Naive thymus-derived CD4-positive, alpha-beta T cell (primary cell): Measurements from ENCODE around the gene FES. TPM values are rescaled to one million over a fixed set of nuclear protein-coding genes. Genes with fewer than 3 reads are reported as not detected.
A peak's percentile ranks its signal among the peaks of the same experiment; 100 is the strongest.

Source experiments
- ATAC-seq: fragments of 150-1000 bp; cut with Tn5 transposase; 2 replicates; pipeline ENCODE4 v1.10.0; 2021; ENCODE audit warnings: mild to moderate bottlenecking, moderate library complexity
- CTCF ChIA-PET: fragments of 350-600 bp; sonication (Branson Sonifier 250); formaldehyde crosslinking; loops from one replicate; lab custom pipeline; 2021; ENCODE audit warnings: antibody characterized with exemption; lab: Charles Lee
- POLR2A ChIA-PET: fragments of 350-600 bp; sonication (Branson Sonifier 250); formaldehyde crosslinking; loops from one replicate; lab custom pipeline; 2021; ENCODE audit warnings: antibody characterized with exemption, inconsistent platforms; lab: Charles Lee
- DNase-seq, 9 donors: peaks; one replicate each; pipeline versions ENCODE4 v3.0.0 to v3.0.0-alpha.2; 2020 to 2022; ENCODE audit warnings: mixed read lengths in 1 of 9
- H3K27ac ChIP-seq: one replicate; pipeline ENCODE4 v1.7.0; 2013; ENCODE audit warnings: mild to moderate bottlenecking, low read depth, low read length, moderate library complexity
- H3K27me3 ChIP-seq, 2 donors: one replicate each; pipeline ENCODE4 v1.7.0; 2013; ENCODE audit warnings: low read length in 2 of 2, mild to moderate bottlenecking in 2 of 2, moderate library complexity in 2 of 2; ENCODE audit not compliant: control insufficient read depth in 2 of 2, insufficient read depth in 2 of 2
- H3K36me3 ChIP-seq, 3 experiments: 1 replicate in 2 of 3; 2 replicates in 1 of 3; pipeline ENCODE4 v1.7.0; 2013; ENCODE audit warnings: low read length in 3 of 3, mild to moderate bottlenecking in 3 of 3, moderate library complexity in 1 of 3; ENCODE audit not compliant: insufficient read depth in 3 of 3, control insufficient read depth in 2 of 3
- H3K4me1 ChIP-seq, 2 donors: one replicate each; pipeline ENCODE4 v1.7.0; 2013; ENCODE audit warnings: low read length in 2 of 2, mild to moderate bottlenecking in 2 of 2, moderate library complexity in 1 of 2; ENCODE audit not compliant: control insufficient read depth in 2 of 2, insufficient read depth in 2 of 2
- H3K4me3 ChIP-seq: 2 replicates; pipeline ENCODE4 v1.7.0; 2013; ENCODE audit warnings: mild to moderate bottlenecking, low read length
- H3K9me3 ChIP-seq, 3 experiments: 1 replicate in 2 of 3; 2 replicates in 1 of 3; pipeline ENCODE4 v1.7.0; 2013; ENCODE audit warnings: low read length in 3 of 3; ENCODE audit not compliant: control insufficient read depth in 2 of 3
- H3K27ac Mint-ChIP-seq, 9 donors: one replicate each; pipeline ENCODE4 v1.8.0; 2020 to 2022; ENCODE audit warnings: mixed read lengths in 9 of 9, mild to moderate bottlenecking in 8 of 9, moderate library complexity in 5 of 9, inconsistent platforms in 2 of 9
- H3K27me3 Mint-ChIP-seq, 5 donors: one replicate each; pipeline ENCODE4 v1.8.0; 2021 to 2022; ENCODE audit warnings: mixed read lengths in 5 of 5, mild to moderate bottlenecking in 1 of 5
- H3K36me3 Mint-ChIP-seq, 5 donors: one replicate each; pipeline ENCODE4 v1.8.0; 2020 to 2022; ENCODE audit warnings: mixed read lengths in 5 of 5, mild to moderate bottlenecking in 3 of 5, inconsistent platforms in 1 of 5
- H3K4me1 Mint-ChIP-seq, 7 donors: one replicate each; pipeline ENCODE4 v1.8.0; 2020 to 2022; ENCODE audit warnings: mixed read lengths in 7 of 7, mild to moderate bottlenecking in 3 of 7, inconsistent platforms in 1 of 7
- H3K4me3 Mint-ChIP-seq, 10 donors: one replicate each; pipeline ENCODE4 v1.8.0; 2020 to 2022; ENCODE audit warnings: mild to moderate bottlenecking in 10 of 10, mixed read lengths in 10 of 10, moderate library complexity in 6 of 10, inconsistent platforms in 2 of 10
- H3K9me3 Mint-ChIP-seq, 11 donors: one replicate each; pipeline ENCODE4 v1.8.0; 2020 to 2022; ENCODE audit warnings: mixed read lengths in 11 of 11, mild to moderate bottlenecking in 4 of 11, inconsistent platforms in 1 of 11, moderate library complexity in 1 of 11
- intact Hi-C, 2 donors: fragments of 100-400 bp; cut with micrococcal nuclease; formaldehyde crosslinking; loops; one replicate each; pipeline ENCODE4 v1.15.1; 2023
- polyA plus RNA-seq, 2 donors: library from polyadenylated mRNA; unstranded; fragments of 300-500 nt; fragmentation: Illumina TruSeq; gene quantifications; one replicate each; pipeline ENCODE4 v1.2.3, GENCODE V29; 2021
- total RNA-seq, 6 experiments: library from RNA in 5 of 6; stranded (reverse) in 5 of 6; gene quantifications; 1 replicate in 5 of 6; 2 replicates in 1 of 6; pipeline ENCODE4 v1.2.3 and lab custom pipeline; 2021 to 2026

FES gene
- total and polyA plus RNA-seq, 7 experiments from 2014 or later = 2.3 to 78.6 (median 9.1) TPM; not detected in 2

DNA sequence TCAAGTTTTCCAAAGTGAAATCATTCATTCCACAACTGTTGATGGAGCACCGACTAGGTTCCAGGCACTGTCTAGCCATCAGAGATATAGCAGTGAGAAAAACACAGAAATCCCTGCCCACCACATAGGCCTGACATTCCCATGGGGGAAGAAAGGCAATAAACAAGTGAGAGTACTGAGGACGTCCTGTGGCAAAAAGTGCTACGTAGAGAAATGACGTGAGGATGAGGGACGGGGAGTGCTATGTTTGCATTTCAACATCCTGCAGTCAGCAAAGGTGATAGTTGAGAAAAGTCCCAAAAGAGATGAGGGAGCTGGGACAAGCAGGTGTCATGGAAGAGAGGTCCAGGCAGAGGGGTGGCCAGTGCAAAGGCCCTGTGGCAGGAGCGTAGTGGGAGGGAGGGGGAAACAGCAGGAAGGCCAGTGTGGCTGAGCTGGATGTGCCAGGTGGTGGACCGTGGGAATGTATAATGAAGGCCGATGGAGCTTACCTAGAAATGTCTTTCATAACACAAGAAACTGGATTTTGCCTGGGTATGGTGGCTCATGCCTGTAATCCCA is 26.3 kb upstream of the FES start:
- DNase-seq (no peak), ATAC-seq (no peak)
- Histone ChIP-seq H3K27ac (no peak overlapping the region), H3K36me3 (no peaks in the 10 kb centered on the region), H3K27me3 (no peaks in the 10 kb centered on the region), H3K4me3 (no peak overlapping the region), H3K9me3 (no peaks in the 10 kb centered on the region), H3K4me1 (peaks cover 8 to 9% of the 10 kb centered on the region in 2 donors)
- H3K36me3 Mint-ChIP-seq = peaks cover 0 to 17% (median 0%) of the 10 kb centered on the region in 5 donors
- no peaks in the 10 kb centered on the region for H3K27me3 Mint-ChIP-seq
- peaks cover 7 to 77% (median 25%) of the 10 kb centered on the region in 7 donors for H3K4me1 Mint-ChIP-seq
- CTCF ChIA-PET = no interaction called here
- POLR2A ChIA-PET = no interaction called here
- peak overlapping the region in 4 of 9 donors; percentile 15 to 76 (median 38) for H3K27ac Mint-ChIP-seq
- intact Hi-C loops = loop anchor here (2.0 to 10.0 kb wide), 3 partner anchors 13 to 453 kb away; no protein-coding TSS in a partner anchor
- H3K4me3 Mint-ChIP-seq = peak overlapping the region in 1 of 10 donors; percentile 28
- peaks cover 0 to 2% (median 0%) of the 10 kb centered on the region in 11 donors for H3K9me3 Mint-ChIP-seq

DNA sequence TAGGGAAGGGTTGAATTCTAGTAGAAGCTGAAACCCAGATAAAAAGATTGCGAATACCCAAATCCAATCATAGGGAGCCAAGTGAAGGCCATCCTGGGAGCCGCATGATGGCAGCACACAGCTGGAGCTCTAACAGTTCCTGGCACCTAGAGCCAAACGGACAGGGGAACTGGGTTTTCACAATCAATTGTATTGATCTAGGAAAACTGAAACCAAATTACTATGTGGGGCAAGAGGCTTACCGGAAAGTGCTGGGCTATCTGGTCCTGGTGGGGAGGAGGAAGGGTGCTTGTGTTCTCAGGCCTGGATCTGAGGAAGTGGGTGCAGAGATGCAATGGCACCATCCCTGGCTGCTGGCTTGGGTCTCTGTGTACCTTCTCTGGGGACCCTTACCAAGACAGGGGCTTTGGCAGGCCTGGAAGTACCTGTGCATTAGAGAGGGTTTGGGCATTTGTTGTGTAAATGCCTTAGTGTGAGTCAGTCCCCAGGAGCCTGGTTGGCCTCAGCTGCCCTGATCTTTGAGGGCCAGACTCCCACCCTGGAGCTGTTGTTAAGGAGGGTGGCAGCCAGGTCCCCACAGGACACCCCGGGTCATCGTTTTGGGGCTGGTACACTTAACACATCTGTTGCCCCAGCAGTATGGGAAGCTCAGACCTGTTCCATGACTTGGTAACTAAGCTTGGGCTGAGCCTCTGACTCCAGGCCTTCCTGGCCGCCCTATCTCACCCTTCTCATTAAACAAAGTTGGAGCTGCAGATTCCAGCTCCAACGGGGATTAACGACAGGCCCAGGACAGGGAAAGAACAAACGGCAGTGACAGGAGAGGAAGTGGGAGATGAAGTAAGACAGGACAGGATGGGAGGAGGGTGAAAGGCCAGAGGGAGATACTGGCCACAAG is 24.8 kb upstream of the FES start:
- intact Hi-C loops = loop anchor here in 1 of 2 donors (10.0 kb wide), 1 partner anchor 455 kb away; no protein-coding TSS in a partner anchor
- ChIA-PET CTCF (interaction anchor here (0.7 kb wide), 1 partner anchor 162 kb away, joined by 3 read pairs; no protein-coding TSS in a partner anchor), POLR2A (interaction anchor here (0.7 to 1.2 kb wide), 3 partner anchors 8 to 502 kb away, joined by 3 read pairs; no protein-coding TSS in a partner anchor)
- no peak overlapping the region for H3K4me3 ChIP-seq
- ATAC-seq (no peak), DNase-seq (no peak)
- no peaks in the 10 kb centered on the region for H3K27me3 ChIP-seq
- Mint-ChIP-seq H3K9me3 (peaks cover 0 to 2% (median 0%) of the 10 kb centered on the region in 11 donors), H3K4me1 (peaks cover 3 to 76% (median 19%) of the 10 kb centered on the region in 7 donors), H3K36me3 (peaks cover 0 to 14% (median 0%) of the 10 kb centered on the region in 5 donors), H3K27me3 (no peaks in the 10 kb centered on the region), H3K27ac (peak overlapping the region in 3 of 9 donors; percentile 51 to 76 (median 69)), H3K4me3 (peak overlapping the region in 1 of 10 donors; percentile 53)
- no peaks in the 10 kb centered on the region for H3K36me3 ChIP-seq
- peaks cover 8 to 9% of the 10 kb centered on the region in 2 donors for H3K4me1 ChIP-seq
- no peak overlapping the region for H3K27ac ChIP-seq
- H3K9me3 ChIP-seq = no peaks in the 10 kb centered on the region

DNA sequence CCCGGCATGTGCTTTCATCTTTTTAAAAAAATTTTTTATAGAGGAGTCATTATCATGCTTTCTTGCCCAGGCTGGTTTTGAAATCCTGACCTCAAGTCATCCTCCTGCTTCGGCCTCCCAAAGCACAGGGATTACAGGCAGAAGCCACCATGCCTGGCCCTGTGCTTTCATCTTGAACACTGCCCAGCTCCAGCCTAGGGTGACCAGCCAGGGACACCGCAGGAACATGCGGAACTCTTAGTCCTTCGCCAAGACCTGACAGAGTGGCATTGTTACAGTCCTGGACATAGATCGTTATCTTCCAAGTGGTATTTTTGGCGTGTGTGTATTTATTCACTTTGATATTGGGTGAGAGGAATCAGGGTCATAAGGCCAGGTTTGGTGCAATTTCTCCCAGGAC is 23.9 kb upstream of the FES start:
- H3K27me3 ChIP-seq = no peaks in the 10 kb centered on the region
- H3K4me1 ChIP-seq = peaks cover 8 to 9% of the 10 kb centered on the region in 2 donors
- ChIA-PET CTCF (no interaction called here), POLR2A (interaction anchor here (1.0 kb wide), 1 partner anchor 25 kb away, joined by 3 read pairs; no protein-coding TSS in a partner anchor)
- H3K9me3 ChIP-seq = no peaks in the 10 kb centered on the region
- Mint-ChIP-seq H3K36me3 (peaks cover 0 to 12% (median 0%) of the 10 kb centered on the region in 5 donors), H3K27ac (peak overlapping the region in 1 of 9 donors; percentile 53), H3K4me1 (peaks cover 0 to 66% (median 18%) of the 10 kb centered on the region in 7 donors), H3K9me3 (peaks cover 0 to 2% (median 0%) of the 10 kb centered on the region in 11 donors), H3K27me3 (no peaks in the 10 kb centered on the region), H3K4me3 (no peak overlapping the region)
- H3K27ac ChIP-seq = no peak overlapping the region
- no peaks in the 10 kb centered on the region for H3K36me3 ChIP-seq
- H3K4me3 ChIP-seq = no peak overlapping the region
- no peak for DNase-seq
- no peak for ATAC-seq
- intact Hi-C loops = no loop called here

DNA sequence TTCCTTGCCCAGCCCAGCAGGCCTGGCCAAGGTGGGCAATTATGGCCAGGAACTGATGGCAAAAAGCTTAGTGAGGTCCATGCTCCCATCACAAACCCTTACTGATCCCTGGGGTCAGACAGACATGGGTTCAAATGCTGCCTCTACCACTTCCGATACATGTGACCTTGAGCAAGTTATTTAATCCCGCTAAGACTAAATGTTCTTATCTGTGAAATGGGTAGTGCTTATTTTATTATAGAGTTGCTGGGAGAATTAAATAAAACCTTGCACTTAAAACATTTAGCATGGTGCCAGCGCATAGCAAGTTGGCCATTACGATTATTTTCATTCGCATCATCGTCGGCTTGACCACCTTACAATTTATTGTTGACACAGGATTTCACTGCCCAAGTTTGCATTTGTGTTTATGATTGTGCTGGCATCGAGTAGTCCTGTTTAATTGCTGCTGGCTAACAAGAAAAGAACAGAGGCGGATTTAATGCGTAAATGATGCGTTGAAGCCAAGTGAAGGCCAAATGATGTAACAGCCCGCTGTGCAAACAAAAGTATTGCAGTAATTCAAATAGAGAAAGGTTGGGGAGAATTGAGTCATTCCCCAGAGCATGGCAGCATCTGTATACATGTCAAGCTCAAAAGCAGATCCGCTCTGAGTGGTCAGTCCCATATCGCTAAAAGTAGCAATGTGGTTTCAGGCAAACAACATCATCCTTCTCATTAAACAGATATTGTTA is 23.2 kb upstream of the FES start:
- intact Hi-C loops = no loop called here
- Mint-ChIP-seq H3K4me3 (no peak overlapping the region), H3K27me3 (no peaks in the 10 kb centered on the region), H3K36me3 (peaks cover 0 to 12% (median 0%) of the 10 kb centered on the region in 5 donors), H3K4me1 (peaks cover 0 to 65% (median 15%) of the 10 kb centered on the region in 7 donors), H3K27ac (peak overlapping the region in 1 of 9 donors; percentile 53), H3K9me3 (peaks cover 0 to 2% (median 0%) of the 10 kb centered on the region in 11 donors)
- Histone ChIP-seq H3K27me3 (no peaks in the 10 kb centered on the region), H3K36me3 (no peaks in the 10 kb centered on the region), H3K27ac (no peak overlapping the region), H3K9me3 (no peaks in the 10 kb centered on the region), H3K4me1 (peaks cover 8 to 9% of the 10 kb centered on the region in 2 donors), H3K4me3 (no peak overlapping the region)
- CTCF ChIA-PET = no interaction called here
- ATAC-seq (no peak), DNase-seq (no peak)
- POLR2A ChIA-PET = interaction anchor here (0.6 kb wide), 1 partner anchor 165 kb away, joined by 3 read pairs; no protein-coding TSS in a partner anchor

DNA sequence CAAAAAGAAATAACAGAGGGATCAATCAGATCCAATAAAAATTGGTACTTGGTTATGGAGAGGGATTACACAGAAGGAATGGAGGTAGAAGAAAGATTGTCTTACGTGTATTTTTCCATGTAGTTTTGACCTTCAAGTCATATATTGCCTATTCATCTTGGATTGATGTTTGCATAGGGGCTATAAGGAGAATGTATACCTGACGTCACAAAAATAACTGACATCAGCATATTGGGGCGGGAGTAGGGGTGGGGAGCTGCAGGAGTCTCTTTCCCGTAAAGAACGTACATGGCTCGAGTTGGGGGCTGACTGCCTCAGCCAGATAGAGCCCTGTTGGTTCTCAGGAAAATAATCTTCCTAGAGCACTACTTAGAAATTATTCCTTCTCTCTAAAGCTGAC is 21.8 kb upstream of the FES start:
- CTCF ChIA-PET = no interaction called here
- Histone ChIP-seq H3K4me1 (peaks cover 0 to 5% of the 10 kb centered on the region in 2 donors), H3K36me3 (no peaks in the 10 kb centered on the region), H3K9me3 (no peaks in the 10 kb centered on the region), H3K27ac (no peak overlapping the region), H3K4me3 (no peak overlapping the region), H3K27me3 (no peaks in the 10 kb centered on the region)
- Mint-ChIP-seq H3K27ac (no peak overlapping the region), H3K9me3 (peaks cover 0 to 2% (median 0%) of the 10 kb centered on the region in 11 donors), H3K27me3 (no peaks in the 10 kb centered on the region), H3K4me1 (peaks cover 0 to 64% (median 5%) of the 10 kb centered on the region in 7 donors), H3K4me3 (no peak overlapping the region), H3K36me3 (peaks cover 0 to 12% (median 0%) of the 10 kb centered on the region in 5 donors)
- POLR2A ChIA-PET = no interaction called here
- DNase-seq (no peak), ATAC-seq (no peak)
- intact Hi-C loops = no loop called here
